SW 1271 (cell line): Measurements from ENCODE around the gene BARD1.
"Not testable (repeated sequence)": the region's sequence is repeated elsewhere in the genome, so short reads cannot be mapped to it uniquely, and the experiment has no call there.

Experiments
- DNase-seq, 2 experiments: peaks; one replicate each; lab custom pipeline; 2025; lab: John Stamatoyannopoulos, UW

BARD1 gene

DNA sequence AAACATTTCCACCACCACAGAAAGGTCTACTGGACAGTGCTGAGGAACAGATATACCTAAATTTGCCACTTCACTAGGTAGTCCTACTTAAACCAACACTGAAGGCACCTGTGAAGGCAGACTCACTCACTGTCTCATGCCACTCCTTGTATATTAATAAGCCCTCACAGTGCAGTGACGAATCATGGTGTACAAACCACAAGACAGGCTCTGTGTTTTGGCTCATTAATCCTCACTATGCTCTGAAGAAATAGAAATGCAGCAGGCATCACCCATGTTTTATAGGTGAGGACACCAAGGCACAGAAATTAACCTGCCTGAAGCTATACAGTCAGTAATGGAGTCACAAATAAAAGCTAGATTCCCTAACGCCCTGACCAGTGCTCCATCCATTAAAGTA is 44.3 kb downstream of the BARD1 start:
- DNase-seq: no peak

GRCh38 chr2:214753455-214753854 is 56.0 kb downstream of the BARD1 start:
- DNase-seq: no peak

- DNase-seq: no peak
Observed at GRCh38 chr2:214750529-214750928, 59.0 kb downstream of the BARD1 start.

DNA sequence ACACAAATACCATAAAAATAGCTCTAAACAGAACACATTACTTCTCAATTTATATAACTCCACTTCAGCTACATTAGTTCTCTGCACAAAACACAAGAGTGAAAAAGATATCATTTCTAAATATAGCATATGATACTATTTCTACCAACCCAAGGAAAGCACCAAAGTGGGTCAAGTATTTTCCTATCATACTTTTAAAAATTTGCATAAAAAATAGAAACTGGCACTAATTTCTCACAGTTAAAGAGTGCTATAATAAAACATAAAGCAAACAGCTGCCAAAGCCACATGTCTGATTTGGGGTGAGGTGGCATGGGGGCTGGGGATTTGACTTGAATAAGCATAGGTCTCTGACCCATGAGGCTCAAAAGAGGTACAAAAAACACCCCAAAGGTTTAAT is 61.5 kb downstream of the BARD1 start:
- DNase-seq: no peak

- no peak for DNase-seq
Observed at GRCh38 chr2:214742119-214742518, 67.4 kb downstream of the BARD1 start.

DNA sequence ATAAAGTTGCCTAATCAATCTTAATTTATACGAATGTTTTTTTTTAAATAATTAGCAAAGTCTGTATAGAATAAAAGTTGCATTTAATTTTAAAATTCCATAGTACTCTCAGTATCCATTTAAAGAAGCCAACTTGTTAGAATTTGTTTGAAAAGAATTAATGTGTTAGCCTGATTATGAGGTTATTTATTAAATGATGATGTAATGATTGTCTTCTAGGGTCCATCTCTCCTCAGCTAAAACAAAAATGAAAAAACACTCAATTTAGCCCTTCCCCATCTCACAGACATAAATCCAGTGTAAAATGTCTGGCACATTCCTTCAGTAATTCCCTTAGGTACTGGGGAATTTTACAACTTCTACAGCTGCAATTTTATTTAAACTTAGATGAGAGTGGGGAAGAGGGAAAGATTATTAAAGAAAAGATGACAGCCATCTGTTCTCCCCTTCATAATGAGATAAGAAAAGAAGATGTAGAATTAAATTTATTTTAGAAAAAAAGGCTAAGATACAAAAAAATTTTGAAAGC is 68.6 kb downstream of the BARD1 start:
- DNase-seq: no peak

DNA sequence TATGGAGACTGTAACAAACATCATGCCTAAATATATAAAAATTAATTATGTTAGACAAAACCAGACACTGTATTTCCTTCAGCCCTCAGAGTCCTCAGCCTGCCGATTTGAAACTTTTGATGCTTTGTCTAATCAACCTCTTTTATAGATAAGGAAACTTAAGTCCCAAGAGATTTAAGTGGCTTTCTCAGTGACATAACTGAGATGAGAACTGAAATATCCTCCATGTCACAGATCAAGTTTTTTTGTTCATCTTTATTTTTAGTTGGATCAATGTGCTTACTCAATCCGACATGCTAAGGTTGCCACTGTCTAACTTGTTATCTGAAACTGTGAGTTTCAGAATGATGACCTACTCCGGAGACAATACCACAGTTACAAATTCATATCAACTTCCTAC is 72.3 kb downstream of the BARD1 start:
- DNase-seq: no peak

GRCh38 chr2:214730800-214731407 is 78.6 kb downstream of the BARD1 start:
- DNase-seq: no peak

DNA sequence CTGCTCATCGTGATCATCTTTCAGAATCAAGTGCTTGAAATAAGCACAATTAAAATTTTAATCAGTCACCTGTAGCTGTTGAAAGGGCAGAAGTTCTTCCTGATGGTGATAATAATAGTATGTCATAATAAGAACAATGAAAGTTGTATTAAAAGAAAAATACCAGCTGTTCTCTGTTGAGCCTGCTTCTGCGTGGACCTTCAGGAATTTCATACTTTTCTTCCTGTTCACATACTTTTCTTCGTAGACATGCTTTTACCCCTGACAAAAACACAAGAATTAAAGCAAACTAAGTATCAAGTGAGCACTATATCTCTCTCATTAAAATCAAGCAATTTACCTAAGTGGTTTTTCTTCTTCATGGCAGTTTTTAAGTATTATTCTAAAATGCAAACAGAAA is 79.2 kb downstream of the BARD1 start:
- no peak for DNase-seq

GRCh38 chr2:214724741-214725140 is 84.7 kb downstream of the BARD1 start:
- no peak for DNase-seq

- not testable (repeated sequence) for DNase-seq
Observed at GRCh38 chr2:214717837-214718236, 91.6 kb downstream of the BARD1 start.

GRCh38 chr2:214716811-214717560 is 92.5 kb downstream of the BARD1 start:
- DNase-seq: no peak

DNA sequence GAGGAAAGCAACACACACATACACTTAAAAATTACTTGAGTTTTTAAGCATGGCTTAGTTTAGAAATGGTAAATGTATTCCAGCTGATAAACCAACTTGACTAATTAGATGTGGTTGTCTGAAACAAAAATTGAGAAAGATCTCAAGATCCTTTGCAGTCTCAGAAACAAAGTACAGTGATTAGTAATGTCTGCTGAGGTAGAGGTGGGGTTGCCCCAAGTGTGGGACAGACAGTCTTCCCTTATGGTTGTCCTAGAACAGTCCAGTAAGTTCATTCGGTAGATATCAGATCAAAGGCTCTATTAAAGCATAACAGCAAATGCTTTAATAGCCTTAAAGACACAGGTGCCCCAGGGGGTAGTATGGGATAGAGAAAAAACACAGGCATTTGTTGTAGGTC is 94.5 kb downstream of the BARD1 start:
- no peak for DNase-seq

- DNase-seq: no peak
Observed at GRCh38 chr2:214713080-214713830, 96.2 kb downstream of the BARD1 start.

GRCh38 chr2:214710729-214711128 is 98.8 kb downstream of the BARD1 start:
- no peak for DNase-seq

GRCh38 chr2:214706986-214707385 is 102.5 kb downstream of the BARD1 start:
- DNase-seq: no peak

- DNase-seq: no peak
Observed at GRCh38 chr2:214699236-214699635, 110.2 kb downstream of the BARD1 start.

- DNase-seq: no peak
Observed at GRCh38 chr2:214696681-214697080, 112.8 kb downstream of the BARD1 start.

DNA sequence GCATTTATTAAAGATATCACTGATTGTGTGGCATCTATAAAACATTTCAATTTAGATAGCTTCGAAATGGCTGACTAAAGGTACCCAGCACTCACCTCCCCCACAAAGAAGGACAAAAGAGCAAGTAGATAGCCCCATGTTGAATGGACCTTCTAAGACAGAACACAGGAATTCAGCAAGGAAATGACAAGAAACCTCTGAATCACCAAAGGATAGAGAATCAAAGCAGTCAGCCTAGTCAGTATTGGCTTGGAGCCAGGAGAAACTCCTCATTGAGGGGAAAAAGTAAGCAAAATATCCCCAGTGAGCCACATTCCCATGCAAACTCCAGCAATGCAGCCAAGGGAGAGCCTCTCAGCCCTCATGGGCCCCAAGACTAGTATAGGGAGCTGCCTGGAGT is 113.7 kb downstream of the BARD1 start:
- no peak for DNase-seq

DNA sequence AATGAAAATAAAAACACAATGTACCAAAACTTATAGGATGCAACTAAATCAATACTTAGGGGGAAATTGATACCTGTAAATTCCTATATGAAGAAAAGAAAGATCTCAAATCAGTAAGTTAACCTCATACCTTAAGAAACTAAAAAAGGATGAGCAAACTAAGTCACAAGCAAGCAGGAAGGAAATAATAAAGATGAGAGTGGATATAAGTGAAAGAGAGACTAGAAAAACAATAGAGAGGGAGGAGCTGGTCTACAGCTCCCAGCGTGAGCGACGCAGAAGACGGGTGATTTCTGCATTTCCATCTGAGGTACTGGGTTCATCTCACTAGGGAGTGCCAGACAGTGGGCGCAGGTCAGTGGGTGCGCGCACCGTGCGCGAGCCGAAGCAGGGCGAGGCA is 125.9 kb downstream of the BARD1 start:
- not testable (repeated sequence) for DNase-seq

DNA sequence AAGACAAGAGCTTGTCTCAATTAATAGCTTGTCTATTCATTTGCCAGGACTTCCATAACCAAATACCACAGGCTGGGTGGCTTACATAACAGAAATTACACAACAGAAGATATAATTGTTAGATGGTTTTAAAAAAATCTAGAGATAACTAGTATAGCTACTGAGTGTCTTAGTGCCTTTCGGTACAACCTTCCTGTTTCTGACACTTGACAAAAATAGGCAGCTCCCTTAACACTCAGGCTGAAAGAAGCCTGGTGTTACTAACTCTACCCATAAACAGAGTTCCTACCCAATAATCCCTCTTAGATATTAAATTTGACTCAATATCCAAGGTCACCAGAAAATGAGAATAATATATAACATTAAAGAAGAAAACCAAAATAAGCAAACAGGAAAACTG is 129.7 kb downstream of the BARD1 start:
- no peak for DNase-seq

DNA sequence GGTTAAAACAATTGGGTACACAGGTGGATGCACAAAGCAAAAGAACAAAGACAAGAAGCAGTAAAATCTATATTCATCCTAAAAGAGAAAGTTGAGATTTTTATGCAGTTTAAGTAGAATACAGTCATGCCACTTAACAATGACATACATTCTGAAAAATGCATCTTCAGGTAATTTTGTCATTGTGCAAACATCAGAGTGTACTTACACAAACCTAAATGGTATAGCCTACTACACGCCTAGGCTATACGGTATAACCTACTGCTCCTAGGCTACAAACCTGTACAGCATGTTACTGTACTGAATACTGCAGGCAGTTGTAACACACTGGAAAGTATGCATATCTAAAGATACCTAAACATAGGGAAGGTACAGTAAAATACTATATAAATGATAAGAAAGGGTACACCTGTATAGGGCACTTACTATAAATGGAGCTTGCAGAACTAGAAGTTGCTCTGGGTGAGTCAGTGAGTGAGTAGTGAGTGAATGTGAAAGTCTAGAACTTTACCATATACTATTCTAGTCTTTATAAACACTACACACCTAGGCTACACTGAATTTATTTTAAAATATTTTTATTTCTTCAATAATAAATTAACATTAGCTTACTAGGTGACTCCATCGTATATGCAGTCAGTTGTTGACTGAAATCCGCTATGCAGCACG is 132.9 kb downstream of the BARD1 start:
- no peak for DNase-seq
